Embryonic facial prominence (tissue), 1 donor: ENCODE data around the gene AOPEP.

ENCODE experiments used
- DNase-seq: peaks from one replicate; pipeline ENCODE4 v3.0.0-alpha.2; 2016; ENCODE audit errors: extremely low spot score

AOPEP gene

GRCh38 chr9:95031711-95032461 lies 305.4 kb downstream of the AOPEP start:
- no peak for DNase-seq

GRCh38 chr9:95032580-95033341 lies 306.3 kb downstream of the AOPEP start:
- DNase-seq = no peak

DNA sequence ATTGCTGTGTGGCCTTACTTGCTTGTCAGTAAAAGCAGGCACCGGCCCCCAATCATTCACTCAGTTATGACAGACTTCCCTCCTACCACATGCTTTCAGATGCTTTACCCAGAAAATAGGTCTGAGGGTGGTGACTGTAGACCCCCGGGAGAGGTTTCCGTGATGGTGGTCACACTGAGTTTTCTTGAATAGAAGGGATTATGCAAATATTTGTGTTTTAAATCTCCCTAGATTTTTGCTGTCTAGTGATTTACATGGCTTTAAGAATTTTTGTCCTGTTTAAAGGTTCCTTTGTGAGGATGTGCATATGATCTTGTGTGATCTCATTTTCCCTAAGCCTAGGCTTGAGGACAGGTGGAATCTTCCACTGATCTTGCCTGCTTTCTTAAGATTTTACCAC lies 309.3 kb downstream of the AOPEP start:
- no peak for DNase-seq

GRCh38 chr9:95036676-95037075 lies 310.2 kb downstream of the AOPEP start:
- DNase-seq = no peak

GRCh38 chr9:95037789-95038521 lies 311.5 kb downstream of the AOPEP start:
- no peak for DNase-seq

DNA sequence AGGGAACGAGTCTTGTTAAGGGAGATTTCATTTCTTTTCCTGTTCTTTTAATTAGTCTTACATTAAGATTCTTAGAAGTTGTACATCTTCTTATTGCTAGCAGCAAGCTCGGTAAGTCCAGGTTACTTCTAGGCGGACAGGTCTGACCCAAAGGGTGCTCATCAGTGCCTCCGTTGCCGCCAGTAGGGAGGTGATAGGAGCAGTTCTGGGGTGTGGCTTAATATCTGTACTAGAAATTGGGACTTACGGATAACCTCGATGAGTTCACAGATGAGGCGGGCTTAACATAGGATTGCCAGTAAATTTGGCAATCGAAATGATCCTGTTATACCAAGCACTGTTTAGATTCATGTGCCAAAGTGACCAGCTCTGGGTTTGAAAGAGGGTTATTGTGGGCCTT lies 312.2 kb downstream of the AOPEP start:
- no peak for DNase-seq

- no peak for DNase-seq
These were observed 313.6 kb downstream of the AOPEP start for GRCh38 chr9:95040106-95040505.

DNA sequence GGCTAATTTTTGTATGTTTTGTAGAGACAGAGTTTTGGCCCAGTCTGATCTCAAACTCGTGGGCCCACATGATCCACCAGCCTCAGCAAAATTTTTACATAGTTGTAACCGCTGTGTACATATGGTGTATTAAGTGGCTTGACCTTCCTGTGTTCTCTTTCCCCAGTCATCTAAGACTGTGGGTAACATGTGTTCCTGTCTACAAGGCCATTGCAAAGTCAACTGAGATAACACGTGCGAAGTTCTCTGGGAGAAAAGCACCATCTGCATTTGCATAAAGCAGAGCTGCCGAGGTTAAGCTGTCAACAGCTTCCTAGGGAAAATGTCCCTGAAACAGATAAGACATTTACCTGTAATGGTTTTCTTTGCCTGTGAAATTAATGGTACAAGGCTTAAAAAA lies 317.3 kb downstream of the AOPEP start:
- no peak for DNase-seq

DNA sequence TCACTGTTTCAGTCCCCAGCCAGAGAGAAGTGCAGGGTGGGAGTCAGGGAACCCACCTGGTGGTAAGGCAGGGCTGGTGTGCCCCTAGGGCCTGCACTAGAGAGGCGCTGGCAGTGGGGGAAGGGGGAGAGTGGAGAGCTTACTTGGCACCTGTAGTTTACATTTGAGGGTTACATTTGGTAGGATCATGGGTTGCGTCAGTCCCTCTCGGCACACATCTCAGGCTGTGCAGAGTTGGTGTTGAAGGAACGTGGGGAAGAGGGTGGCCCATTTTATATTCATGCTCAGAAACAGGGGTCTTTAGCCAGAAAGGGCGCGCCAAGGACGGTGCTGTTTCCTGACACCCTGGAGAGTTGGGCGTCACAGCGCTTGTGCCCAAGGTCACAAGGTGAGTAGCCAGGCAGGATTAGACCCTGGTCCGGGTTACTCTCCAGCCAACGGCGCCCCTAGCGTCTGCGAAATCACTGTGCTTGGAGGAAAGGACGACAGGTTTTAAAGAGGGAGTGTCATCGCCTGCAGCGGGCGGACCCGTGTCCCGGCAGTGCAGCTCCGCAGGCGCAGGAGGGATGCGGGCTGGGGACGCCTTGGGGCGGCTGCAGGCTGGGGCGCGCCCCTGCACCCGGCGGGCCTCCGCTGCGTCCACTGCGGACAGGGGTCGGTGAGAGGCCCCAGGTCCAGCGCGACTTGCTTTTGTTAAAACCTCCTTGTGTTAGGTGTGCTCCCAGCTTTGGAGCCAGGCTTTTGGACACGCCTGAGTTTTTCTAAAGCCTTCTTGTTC lies 318.4 kb downstream of the AOPEP start:
- no peak for DNase-seq

DNA sequence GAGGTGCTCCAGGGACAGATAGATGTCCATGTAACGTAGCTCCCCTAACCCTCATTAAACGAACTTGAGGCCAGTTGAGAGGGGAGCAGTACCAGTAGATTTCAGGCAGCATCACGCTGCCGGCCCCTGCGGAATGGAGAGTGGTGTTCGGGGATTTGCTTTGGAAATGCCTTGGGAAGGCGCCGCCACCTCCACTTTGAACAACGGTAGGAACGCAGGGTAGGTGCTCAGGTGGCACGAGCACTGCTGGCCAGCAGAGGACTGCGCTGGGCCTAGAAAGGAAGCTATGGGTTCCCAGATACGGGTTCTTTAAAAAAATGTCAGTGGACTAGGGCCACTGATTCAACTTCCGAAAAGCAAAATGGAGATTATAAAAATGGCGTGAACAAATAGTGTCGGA lies 319.3 kb downstream of the AOPEP start:
- DNase-seq = no peak

GRCh38 chr9:95047452-95048224 lies 321.1 kb downstream of the AOPEP start:
- DNase-seq = no peak

GRCh38 chr9:95048225-95049087 lies 322.0 kb downstream of the AOPEP start:
- no peak for DNase-seq

DNA sequence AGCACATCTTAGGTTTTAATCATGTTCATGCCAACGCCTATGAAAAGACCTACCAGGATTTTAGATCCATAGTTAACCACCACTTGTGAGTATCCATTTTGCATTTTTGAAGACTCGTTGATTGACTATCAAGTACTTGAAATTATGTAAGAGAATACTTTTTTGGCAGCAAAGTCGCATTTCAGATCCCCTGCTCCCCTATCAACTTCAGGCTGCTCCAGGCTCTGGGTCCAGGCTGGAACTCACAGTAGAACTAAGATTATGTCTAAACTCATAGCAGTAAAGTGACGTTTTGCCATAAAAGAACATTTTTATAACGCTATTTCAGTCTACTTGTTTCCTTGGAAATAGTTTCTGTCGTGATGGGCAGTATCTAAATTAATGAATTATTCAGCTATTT lies 323.3 kb downstream of the AOPEP start:
- no peak for DNase-seq

DNA sequence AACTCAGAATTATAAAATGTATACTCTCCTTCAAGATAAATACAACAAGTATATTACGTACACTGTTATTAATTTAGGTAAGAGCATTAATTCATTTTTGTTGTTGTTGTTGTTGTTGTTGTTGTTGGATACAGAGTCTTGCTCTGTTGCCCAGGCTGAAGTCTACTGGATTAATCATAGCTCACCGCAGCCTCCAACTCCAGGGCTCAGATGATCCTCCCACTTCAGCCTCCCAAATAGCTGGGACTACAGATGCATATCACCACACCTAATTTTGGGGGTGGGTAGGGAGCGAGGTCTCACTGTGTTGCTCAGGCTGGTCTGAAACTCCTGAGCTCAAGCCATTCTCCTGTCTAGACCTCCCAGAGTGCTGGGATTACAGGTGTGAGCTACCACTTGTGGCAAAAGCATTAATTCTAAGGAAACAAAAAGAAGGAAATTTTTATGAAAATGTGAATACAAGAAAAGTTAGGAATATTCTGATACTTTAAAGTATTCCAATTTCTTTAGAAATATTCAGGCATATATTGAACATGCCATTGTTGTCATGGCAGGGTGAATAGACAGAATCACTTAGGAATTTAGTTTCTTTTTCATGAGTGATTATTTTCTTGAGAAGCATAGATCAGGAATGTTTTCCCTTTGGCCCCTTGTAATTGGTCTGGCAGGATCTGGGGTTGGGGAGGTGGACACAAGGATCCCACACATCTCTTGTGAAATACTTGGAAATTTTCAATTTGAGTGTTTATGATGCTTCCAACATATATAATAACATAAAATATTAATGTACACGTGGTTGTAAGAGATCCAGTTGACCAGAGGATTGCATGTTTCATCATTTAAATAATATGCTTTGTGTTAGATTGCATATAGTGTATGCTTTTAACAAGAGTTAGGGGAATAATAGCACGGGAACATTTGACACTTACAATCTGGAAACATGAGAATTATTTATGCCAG lies 327.4 kb downstream of the AOPEP start:
- no peak for DNase-seq

GRCh38 chr9:95055334-95055850 lies 328.9 kb downstream of the AOPEP start:
- DNase-seq = no peak

DNA sequence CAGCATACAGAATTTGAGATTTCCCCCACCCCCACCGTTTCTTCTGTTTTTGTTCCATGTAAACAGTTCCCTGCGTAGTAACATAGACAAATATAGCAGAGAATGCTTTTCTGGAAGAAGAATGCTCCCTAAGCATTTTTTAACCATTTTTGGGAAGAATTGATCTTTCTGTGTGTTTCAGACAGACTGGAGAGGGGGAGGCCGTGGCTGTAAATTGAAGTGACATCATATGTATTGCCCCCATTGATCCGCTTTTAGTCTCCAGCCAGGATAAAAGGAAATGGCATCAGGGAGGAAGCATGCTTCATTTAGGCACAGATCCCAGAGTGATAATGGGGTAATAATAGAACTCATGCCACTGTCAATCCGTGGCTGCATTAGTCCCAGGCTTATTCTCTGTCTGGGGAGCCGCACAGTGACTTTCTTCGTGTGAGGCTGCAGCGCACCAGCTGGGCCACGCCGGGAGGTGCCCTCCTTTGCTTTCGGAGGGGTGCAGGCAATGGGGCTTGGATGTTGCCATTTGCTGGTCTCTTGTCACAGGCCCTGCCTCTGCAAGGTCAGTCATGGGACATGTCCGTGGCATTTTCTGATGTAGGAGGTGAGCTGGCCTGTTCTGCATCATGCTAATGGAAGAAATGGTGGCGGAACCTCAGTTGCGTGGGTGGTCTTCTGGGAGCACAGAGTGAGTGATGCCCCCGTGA lies 329.5 kb downstream of the AOPEP start:
- DNase-seq = peak; percentile 79

- no peak for DNase-seq
These were observed 330.6 kb downstream of the AOPEP start for GRCh38 chr9:95057101-95057500.
